Hematopoietic multipotent progenitor cell treated with erythropoietin and hydrocortisone succinate and interleukin-3 and kit ligand, for 8 days (in vitro differentiated cells): ENCODE data around the gene RGS11.
A peak's percentile ranks its signal among the peaks of the same experiment; 100 is the strongest.

Experiments used
- DNase-seq: peaks from one replicate; pipeline ENCODE4 v3.0.0-alpha.2; 2015

RGS11 gene

GRCh38 chr16:228151-228851 is 47.4 kb downstream of the RGS11 start:
- DNase-seq = peak; percentile 42

- DNase-seq = no peak
Observed at GRCh38 chr16:220021-220420, 55.7 kb downstream of the RGS11 start.
